Trophoblast cell (in vitro differentiated cells and primary cell): ENCODE results near the gene SH3BP5L.

Experiments used
- DNase-seq, 2 donors: peaks; one replicate each; pipeline ENCODE4 v3.0.0-alpha.2; 2016
- H2AFZ ChIP-seq: 2 replicates; pipeline ENCODE4 v1.6.1; 2013; ENCODE audit warnings: low read length, moderate library complexity, mild to moderate bottlenecking; ENCODE audit not compliant: insufficient read depth, poor library complexity
- H2AK5ac ChIP-seq: 2 replicates; pipeline ENCODE4 v1.6.1; 2013; ENCODE audit warnings: mild to moderate bottlenecking, low read length
- H2BK120ac ChIP-seq: 2 replicates; pipeline ENCODE4 v1.6.1; 2013; ENCODE audit warnings: low read length, mild to moderate bottlenecking, moderate library complexity; ENCODE audit not compliant: insufficient read depth, poor library complexity
- H2BK12ac ChIP-seq: 2 replicates; pipeline ENCODE4 v1.6.1; 2013; ENCODE audit warnings: mild to moderate bottlenecking, low read length, moderate library complexity
- H2BK5ac ChIP-seq: 2 replicates; pipeline ENCODE4 v1.6.1; 2013; ENCODE audit warnings: low read length, low read depth, moderate library complexity, mild to moderate bottlenecking; ENCODE audit not compliant: poor library complexity
- H3K14ac ChIP-seq: 2 replicates; pipeline ENCODE4 v1.6.1; 2013; ENCODE audit warnings: mild to moderate bottlenecking, low read length
- H3K18ac ChIP-seq: 2 replicates; pipeline ENCODE4 v1.6.1; 2013; ENCODE audit warnings: mild to moderate bottlenecking, low read length
- H3K23ac ChIP-seq: 2 replicates; pipeline ENCODE4 v1.6.1; 2013; ENCODE audit warnings: low read length
- H3K27ac ChIP-seq: 2 replicates; pipeline ENCODE4 v1.5.1; 2013; ENCODE audit warnings: low read depth, mild to moderate bottlenecking, inconsistent platforms, low read length, moderate library complexity
- H3K27me3 ChIP-seq: 2 replicates; pipeline ENCODE4 v1.6.1; 2013; ENCODE audit warnings: inconsistent platforms, mild to moderate bottlenecking, low read length, moderate library complexity; ENCODE audit not compliant: insufficient read depth
- H3K36me3 ChIP-seq, 2 experiments: 1 replicate in 1 of 2; 2 replicates in 1 of 2; pipeline ENCODE4 v1.6.1; 2013; ENCODE audit warnings: low read length in 2 of 2, mild to moderate bottlenecking in 2 of 2, moderate library complexity in 1 of 2; ENCODE audit not compliant: insufficient read depth in 2 of 2, control insufficient read depth in 1 of 2
- H3K4ac ChIP-seq: 2 replicates; pipeline ENCODE4 v1.6.1; 2013; ENCODE audit warnings: low read depth, mild to moderate bottlenecking, low read length, moderate library complexity
- H3K4me1 ChIP-seq, 2 experiments: 1 replicate in 1 of 2; 2 replicates in 1 of 2; pipeline ENCODE4 v1.6.1; 2013; ENCODE audit warnings: low read length in 2 of 2, mild to moderate bottlenecking in 2 of 2, moderate library complexity in 1 of 2; ENCODE audit not compliant: insufficient read depth in 2 of 2, control insufficient read depth in 1 of 2
- H3K4me2 ChIP-seq: 2 replicates; pipeline ENCODE4 v1.6.1; 2013; ENCODE audit warnings: inconsistent platforms, mild to moderate bottlenecking, low read length, moderate library complexity
- H3K4me3 ChIP-seq: 2 replicates; pipeline ENCODE4 v1.5.1; 2013; ENCODE audit warnings: mild to moderate bottlenecking, low read depth, low read length, inconsistent platforms
- H3K79me1 ChIP-seq: one replicate; pipeline ENCODE4 v1.6.1; 2013; ENCODE audit warnings: low read length
- H3K79me2 ChIP-seq: 2 replicates; pipeline ENCODE4 v1.6.1; 2013; ENCODE audit warnings: low read length, mild to moderate bottlenecking; ENCODE audit not compliant: control insufficient read depth, insufficient read depth, poor library complexity
- H3K9ac ChIP-seq: 2 replicates; pipeline ENCODE4 v1.6.1; 2013; ENCODE audit warnings: mild to moderate bottlenecking, low read length
- H3K9me3 ChIP-seq: 2 replicates; pipeline ENCODE4 v1.6.1; 2013; ENCODE audit warnings: low read depth, mild to moderate bottlenecking, control low read depth, inconsistent platforms, low read length; ENCODE audit not compliant: insufficient read depth
- H4K12ac ChIP-seq: 2 replicates; pipeline ENCODE4 v1.6.1; 2013; ENCODE audit warnings: low read depth, mild to moderate bottlenecking, low read length, moderate library complexity
- H4K8ac ChIP-seq: 2 replicates; pipeline ENCODE4 v1.6.1; 2013; ENCODE audit warnings: low read depth, mild to moderate bottlenecking, low read length, moderate library complexity
- H4K91ac ChIP-seq: one replicate; pipeline ENCODE4 v1.6.1; 2013; ENCODE audit warnings: low read depth, mild to moderate bottlenecking, low read length, moderate library complexity
- whole genome bisulfite sequencing: extraction: QIAGEN DNeasy Blood & Tissue Kit; methylation state at CpG from one replicate; pipeline ENCODE4 v1.1.7; 2013; ENCODE audit warnings: missing lambda C conversion rate; ENCODE audit not compliant: insufficient read length, insufficient coverage; ENCODE audit errors: extremely low coverage; 5-methylcytosine and 5-hydroxymethylcytosine counted together

SH3BP5L gene

GRCh38 chr1:248810000-248810726 lies 15.6 kb downstream of the SH3BP5L start:
- Histone ChIP-seq H3K4me3 (no peak overlapping the region), H4K8ac (no peak overlapping the region), H3K79me2 (no peaks in the 10 kb centered on the region), H4K91ac (no peak overlapping the region), H4K12ac (no peak overlapping the region), H3K4ac (no peak overlapping the region), H3K14ac (no peak overlapping the region), H2AK5ac (no peak overlapping the region), H3K23ac (no peak overlapping the region), H2BK5ac (no peak overlapping the region), H3K36me3 (peaks cover 36 to 45% of the 10 kb centered on the region in 2 experiments), H3K9me3 (peaks cover 5% of the 10 kb centered on the region), H3K4me2 (no peak overlapping the region), H3K18ac (no peak overlapping the region), H2AFZ (no peak overlapping the region), H2BK12ac (no peak overlapping the region), H3K9ac (no peak overlapping the region), H3K27me3 (no peaks in the 10 kb centered on the region), H3K4me1 (no peaks in the 10 kb centered on the region), H3K79me1 (no peaks in the 10 kb centered on the region), H2BK120ac (no peak overlapping the region), H3K27ac (no peak overlapping the region)
- WGBS, result 100% methylated on average over 1 of the region's 10 CpGs
- no peak for DNase-seq

GRCh38 chr1:248808876-248809275 lies 16.8 kb downstream of the SH3BP5L start:
- DNase-seq, result no peak
- no peak overlapping the region for H3K4me2 ChIP-seq
- no peak overlapping the region for H2AFZ ChIP-seq
- H3K36me3 ChIP-seq, result peaks cover 31 to 33% of the 10 kb centered on the region in 2 experiments
- no peaks in the 10 kb centered on the region for H3K79me2 ChIP-seq
- H4K12ac ChIP-seq, result no peak overlapping the region
- H4K91ac ChIP-seq, result no peak overlapping the region
- no peaks in the 10 kb centered on the region for H3K4me1 ChIP-seq
- H4K8ac ChIP-seq, result no peak overlapping the region
- H3K4me3 ChIP-seq, result no peak overlapping the region
- no peak overlapping the region for H3K23ac ChIP-seq
- no peak overlapping the region for H2BK12ac ChIP-seq
- no peak overlapping the region for H3K14ac ChIP-seq
- no peaks in the 10 kb centered on the region for H3K79me1 ChIP-seq
- H3K9me3 ChIP-seq, result peaks cover 12% of the 10 kb centered on the region
- H2AK5ac ChIP-seq, result no peak overlapping the region
- H3K27me3 ChIP-seq, result no peaks in the 10 kb centered on the region
- WGBS, result no CpG with 5 or more reads among the region's 9 CpGs
- H2BK5ac ChIP-seq, result no peak overlapping the region
- H3K9ac ChIP-seq, result no peak overlapping the region
- H3K18ac ChIP-seq, result no peak overlapping the region
- no peak overlapping the region for H3K4ac ChIP-seq
- H2BK120ac ChIP-seq, result no peak overlapping the region
- no peak overlapping the region for H3K27ac ChIP-seq

GRCh38 chr1:248807067-248807737 lies 18.5 kb downstream of the SH3BP5L start:
- Histone ChIP-seq H3K79me2 (no peaks in the 10 kb centered on the region), H3K27me3 (no peaks in the 10 kb centered on the region), H3K9ac (no peak overlapping the region), H3K79me1 (no peaks in the 10 kb centered on the region), H2AFZ (no peak overlapping the region), H3K14ac (no peak overlapping the region), H3K4ac (no peak overlapping the region), H2BK120ac (no peak overlapping the region), H3K36me3 (peaks cover 14 to 17% of the 10 kb centered on the region in 2 experiments), H3K18ac (no peak overlapping the region), H2BK12ac (no peak overlapping the region), H2AK5ac (no peak overlapping the region), H2BK5ac (no peak overlapping the region), H3K27ac (no peak overlapping the region), H3K23ac (no peak overlapping the region), H4K12ac (no peak overlapping the region), H3K4me3 (no peak overlapping the region), H3K4me1 (no peaks in the 10 kb centered on the region), H4K91ac (no peak overlapping the region), H3K9me3 (peaks cover 17% of the 10 kb centered on the region), H3K4me2 (no peak overlapping the region), H4K8ac (no peak overlapping the region)
- WGBS, result no CpG with 5 or more reads among the region's 15 CpGs
- DNase-seq, result peak; percentile 37 to 74

- H3K27me3 ChIP-seq, result no peaks in the 10 kb centered on the region
- H2BK120ac ChIP-seq, result no peak overlapping the region
- no peak overlapping the region for H3K4me3 ChIP-seq
- no peaks in the 10 kb centered on the region for H3K79me1 ChIP-seq
- no peak overlapping the region for H4K91ac ChIP-seq
- peaks cover 3 to 4% of the 10 kb centered on the region in 2 experiments for H3K36me3 ChIP-seq
- no peak overlapping the region for H2BK12ac ChIP-seq
- H4K12ac ChIP-seq, result no peak overlapping the region
- H3K4me1 ChIP-seq, result no peaks in the 10 kb centered on the region
- no peaks in the 10 kb centered on the region for H3K79me2 ChIP-seq
- no peak overlapping the region for H3K14ac ChIP-seq
- no peak overlapping the region for H3K18ac ChIP-seq
- no peak overlapping the region for H3K27ac ChIP-seq
- no peak overlapping the region for H2BK5ac ChIP-seq
- H3K9ac ChIP-seq, result no peak overlapping the region
- no peak overlapping the region for H3K23ac ChIP-seq
- H2AFZ ChIP-seq, result no peak overlapping the region
- peaks cover 21% of the 10 kb centered on the region for H3K9me3 ChIP-seq
- no CpG with 5 or more reads among the region's 1 CpG for WGBS
- no peak overlapping the region for H4K8ac ChIP-seq
- no peak for DNase-seq
- no peak overlapping the region for H3K4ac ChIP-seq
- no peak overlapping the region for H3K4me2 ChIP-seq
- no peak overlapping the region for H2AK5ac ChIP-seq
These were observed 19.8 kb downstream of the SH3BP5L start for GRCh38 chr1:248805876-248806275.
